Hematopoietic multipotent progenitor cell treated with erythropoietin and hydrocortisone succinate and interleukin-3 and kit ligand, for 4 days (in vitro differentiated cells): ENCODE data around the gene PRDM4.
A peak's percentile ranks its signal among the peaks of the same experiment; 100 is the strongest.

ENCODE experiments used
- DNase-seq: peaks from one replicate; pipeline ENCODE4 v3.0.0-alpha.2; 2015

The PRDM4 gene

GRCh38 chr12:107685360-107686248 lies 75.3 kb downstream of the PRDM4 start, which contains the start of gene PWP1:
PWP1 (plus strand) TSS chr12:107685799; CDS start chr12:107685900, 101 bp downstream.
- peak; percentile 98 for DNase-seq

GRCh38 chr12:107684990-107685359 lies 76.0 kb downstream of the PRDM4 start:
- peak; percentile 46 for DNase-seq

- peak; percentile 9 for DNase-seq
Measured at GRCh38 chr12:107684029-107684795, 76.7 kb downstream of the PRDM4 start.
